GM21381 (cell line): ENCODE results near the gene POC1B.

Source experiments
- ATAC-seq: cut with Tn5 transposase; IDR thresholded peaks from one replicate; pipeline ENCODE4 v1.9.1; 2021; ENCODE audit warnings: mild to moderate bottlenecking, moderate library complexity; ENCODE audit not compliant: unreplicated experiment

POC1B gene

GRCh38 chr12:89424389-89424788 is 101.5 kb downstream of the POC1B start:
- ATAC-seq: no peak

DNA sequence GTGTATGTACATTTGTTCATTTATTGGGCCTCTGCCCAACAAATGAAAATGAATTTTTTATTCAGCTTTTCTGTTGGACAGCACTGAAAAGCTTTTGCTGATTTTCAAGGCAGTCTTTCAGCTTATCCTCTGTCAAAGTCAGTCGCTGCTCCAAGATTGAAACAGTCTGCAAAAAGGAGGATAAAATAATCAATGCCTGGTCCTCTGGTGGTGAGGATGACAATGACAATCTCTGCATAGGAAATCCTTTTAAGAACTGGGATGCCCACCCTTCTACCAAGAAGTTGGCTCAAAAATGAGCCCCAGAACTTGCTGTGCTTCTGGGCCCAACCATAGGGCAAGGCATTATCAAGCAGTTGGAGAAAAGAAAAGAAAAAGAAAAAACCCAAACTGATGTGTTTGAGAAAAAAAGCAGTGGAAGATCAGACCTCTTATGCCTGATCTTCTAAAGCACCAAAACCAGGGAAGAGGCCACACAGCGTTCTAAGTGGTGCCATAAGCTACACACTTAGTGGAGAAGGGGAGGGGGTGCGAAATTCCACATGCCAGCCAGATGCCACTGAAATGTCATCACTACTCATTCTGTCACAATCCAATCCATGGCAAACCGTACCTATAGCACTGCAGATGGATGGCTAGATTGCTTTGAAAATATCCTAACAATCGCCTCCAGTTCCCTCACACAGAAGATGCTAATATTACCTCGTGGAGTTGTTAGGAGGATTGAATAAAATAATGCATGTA is 104.6 kb downstream of the POC1B start:
- ATAC-seq: no peak

DNA sequence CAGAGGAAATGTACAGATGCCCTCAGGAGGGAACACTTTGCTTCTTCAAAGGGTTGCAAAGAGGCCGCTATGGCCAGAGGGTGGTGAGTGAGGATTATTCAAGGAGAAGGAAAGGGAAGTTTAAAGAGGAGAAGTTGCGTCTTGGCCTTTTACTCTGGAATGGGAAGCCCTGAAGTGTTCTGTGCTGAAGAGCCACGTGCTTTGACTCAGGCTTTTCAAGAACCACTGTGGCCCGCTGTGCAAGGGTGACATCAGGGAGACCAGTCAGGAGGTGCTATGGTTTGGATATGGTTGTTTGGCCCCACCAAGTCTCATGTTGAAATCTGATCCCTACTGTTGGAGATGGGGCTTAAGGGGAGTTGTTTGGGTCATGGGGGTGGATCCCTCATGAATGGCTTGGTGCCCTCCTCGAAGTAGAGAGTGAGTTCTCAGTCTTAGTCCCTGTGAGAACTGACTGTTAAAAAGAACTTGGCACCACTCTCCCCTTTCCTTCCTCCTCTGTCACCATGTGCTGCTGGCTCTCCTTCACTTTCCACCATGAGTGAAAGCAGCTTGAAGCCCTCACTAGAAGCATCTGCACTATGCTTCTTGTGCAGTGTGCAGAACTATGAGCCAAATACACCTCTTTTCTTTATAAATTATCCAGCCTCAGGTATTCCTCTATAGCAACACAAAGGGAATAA is 107.5 kb downstream of the POC1B start:
- ATAC-seq: no peak

- ATAC-seq: no peak
Measured at GRCh38 chr12:89417246-89417977, 108.4 kb downstream of the POC1B start.

GRCh38 chr12:89416049-89416792 is 109.6 kb downstream of the POC1B start:
- ATAC-seq: no peak

- ATAC-seq: no peak
Measured at GRCh38 chr12:89414851-89415250, 111.0 kb downstream of the POC1B start.

GRCh38 chr12:89414322-89414721 is 111.5 kb downstream of the POC1B start:
- no peak for ATAC-seq

- no peak for ATAC-seq
Measured at GRCh38 chr12:89413234-89413633, 112.6 kb downstream of the POC1B start.

DNA sequence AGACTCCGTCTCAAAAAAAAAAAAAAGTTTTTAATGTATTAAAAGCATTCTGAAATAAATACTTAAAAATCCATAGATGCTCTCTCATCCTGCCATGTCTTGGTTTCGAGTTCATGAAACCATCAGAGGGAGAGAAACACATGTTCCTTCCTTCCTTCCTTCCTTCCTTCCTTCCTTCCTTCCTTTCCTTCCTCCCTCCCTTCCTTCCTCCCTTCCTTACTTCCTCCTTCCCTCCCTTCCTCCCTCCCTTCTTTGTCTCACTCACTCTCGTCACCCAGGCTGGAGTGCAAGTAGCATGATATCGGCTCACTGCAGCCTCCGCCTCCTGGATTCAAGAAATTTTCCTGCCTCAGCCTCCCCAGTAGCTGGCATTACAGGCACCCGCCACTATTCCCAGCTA is 113.2 kb downstream of the POC1B start:
- ATAC-seq: no peak

DNA sequence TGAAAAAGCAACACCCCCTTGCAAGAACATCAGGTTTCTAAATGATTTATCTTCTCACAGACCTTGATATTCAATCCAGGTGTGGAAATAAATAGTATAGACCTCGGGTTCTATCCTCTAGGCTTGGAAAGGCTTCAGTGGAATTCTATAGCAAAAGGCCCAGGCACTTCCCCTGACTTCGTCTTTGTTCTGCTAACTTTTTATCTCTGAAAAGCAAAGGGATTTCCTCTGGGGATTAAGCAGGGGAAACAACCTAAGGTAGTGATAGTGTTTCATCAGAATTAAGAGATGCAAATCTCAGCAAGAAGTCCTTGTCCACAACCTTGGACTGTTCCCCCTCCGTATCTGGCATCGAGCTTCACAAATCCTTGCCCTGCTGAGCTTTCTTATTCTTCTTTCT is 114.0 kb downstream of the POC1B start:
- ATAC-seq: no peak

DNA sequence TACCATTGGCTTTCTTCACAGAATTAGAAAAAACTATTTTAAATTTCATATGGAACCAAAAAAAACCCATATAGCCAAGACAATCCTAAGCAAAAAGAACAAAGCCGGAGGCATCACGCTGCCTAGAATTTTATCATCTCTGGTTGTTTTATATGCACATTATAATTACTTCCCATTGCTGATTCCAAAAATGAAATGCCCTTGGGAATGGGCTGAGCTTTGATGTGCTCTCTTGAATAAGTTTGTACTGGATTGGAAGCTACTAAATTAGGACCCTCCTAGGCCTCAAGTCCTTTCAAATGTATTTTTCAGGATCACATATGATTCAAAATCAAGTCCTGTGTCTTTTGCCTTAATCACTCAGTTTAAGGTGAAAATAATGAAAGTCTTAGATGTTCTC is 114.6 kb downstream of the POC1B start:
- ATAC-seq: no peak

DNA sequence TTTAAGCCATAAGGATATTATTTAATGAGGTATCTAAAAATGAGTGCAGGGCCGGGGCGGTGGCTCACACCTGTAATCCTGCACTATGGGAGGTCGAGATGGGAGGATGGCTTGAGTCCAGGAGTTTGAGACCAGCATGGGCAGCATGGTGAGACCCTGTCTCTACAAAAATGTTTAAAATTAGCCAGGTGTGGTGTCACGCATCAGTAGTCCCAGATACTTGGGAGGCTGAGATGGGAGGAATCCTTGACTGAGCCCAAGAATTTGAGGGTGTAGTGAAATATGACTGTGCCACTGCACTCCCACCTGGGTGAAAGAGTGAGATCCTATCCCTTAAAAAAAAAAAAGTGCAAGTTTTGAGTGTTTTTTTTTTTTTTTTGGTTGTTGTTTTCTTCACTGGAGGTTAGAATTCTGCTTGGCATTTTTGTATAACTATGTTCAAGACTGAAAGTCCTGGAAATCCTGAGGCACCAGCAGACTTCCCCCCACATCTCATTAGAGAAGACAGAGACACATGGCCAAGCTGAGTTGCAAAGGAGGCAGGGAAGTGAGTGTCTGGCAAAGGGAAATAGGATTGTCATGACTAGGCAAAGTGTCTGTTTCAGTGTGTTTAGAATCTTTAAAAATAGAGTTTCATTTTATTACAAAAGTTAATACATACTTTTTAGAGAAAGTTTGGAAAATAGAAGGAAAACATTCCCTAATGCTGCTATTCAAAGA is 120.1 kb downstream of the POC1B start:
- ATAC-seq: no peak

GRCh38 chr12:89401433-89402058 is 124.3 kb downstream of the POC1B start:
- no peak for ATAC-seq

DNA sequence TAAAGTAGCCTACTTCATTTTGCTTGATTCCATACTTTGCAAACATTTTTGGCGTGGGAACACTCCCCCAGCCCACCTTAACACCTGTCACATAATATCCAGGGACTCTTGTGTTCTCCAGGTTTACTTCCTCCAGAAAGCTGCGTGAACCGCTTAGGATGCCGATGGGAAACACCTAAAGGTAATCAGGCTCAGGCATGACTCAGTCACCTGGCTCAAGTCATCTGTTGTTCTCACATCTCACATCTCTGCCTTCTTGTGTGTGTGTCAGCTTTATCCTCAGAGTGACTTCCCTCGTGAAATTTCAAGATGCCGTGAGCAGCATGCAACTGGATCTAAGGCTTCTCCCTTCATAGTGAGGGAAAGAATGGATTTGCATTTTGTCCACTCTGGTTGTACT is 125.4 kb downstream of the POC1B start:
- ATAC-seq: no peak

DNA sequence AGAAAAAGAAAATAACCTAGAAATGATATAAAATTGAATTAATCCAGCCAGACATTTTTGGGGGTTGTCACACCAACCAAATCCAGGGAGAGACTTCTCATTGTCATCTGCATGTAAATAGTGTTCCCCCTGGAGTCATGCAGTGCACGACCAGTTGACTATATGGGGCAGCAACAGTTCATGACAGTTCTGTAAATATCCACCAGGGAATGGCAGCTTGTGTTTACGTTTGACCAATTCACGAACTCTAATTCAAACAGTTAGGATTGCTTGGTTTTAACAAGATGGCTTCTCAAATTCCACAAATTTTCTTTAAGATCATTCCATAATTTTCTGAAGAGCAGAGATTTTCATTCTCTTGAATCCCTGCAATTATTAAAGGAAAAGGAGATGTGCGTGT is 130.1 kb downstream of the POC1B start:
- no peak for ATAC-seq

DNA sequence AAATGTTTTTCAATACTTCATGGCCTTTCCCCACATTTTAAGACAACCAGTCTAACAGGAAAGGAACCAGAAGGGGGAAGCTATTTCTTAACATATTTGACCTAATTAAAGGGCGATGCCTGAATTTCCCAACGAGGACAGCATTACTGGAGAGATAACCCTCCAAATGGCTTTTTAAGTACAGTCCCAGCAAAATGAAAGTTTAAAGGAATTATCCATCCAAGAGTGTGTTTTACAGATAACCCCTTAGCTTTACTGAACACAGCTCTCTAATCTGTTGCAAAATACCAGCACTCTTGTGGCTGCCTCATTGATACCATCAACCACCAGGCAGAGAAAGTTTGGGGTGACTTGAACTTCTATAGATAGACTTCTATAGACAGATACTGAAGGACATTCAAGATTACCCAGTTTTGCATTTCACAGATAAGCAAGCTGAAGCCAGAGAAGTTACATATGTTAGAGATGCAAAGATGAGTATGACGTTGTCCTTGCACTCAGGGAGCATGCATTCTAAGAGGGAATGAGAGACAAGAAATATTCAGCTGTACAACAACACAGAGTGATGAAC is 132.2 kb downstream of the POC1B start:
- ATAC-seq: no peak

DNA sequence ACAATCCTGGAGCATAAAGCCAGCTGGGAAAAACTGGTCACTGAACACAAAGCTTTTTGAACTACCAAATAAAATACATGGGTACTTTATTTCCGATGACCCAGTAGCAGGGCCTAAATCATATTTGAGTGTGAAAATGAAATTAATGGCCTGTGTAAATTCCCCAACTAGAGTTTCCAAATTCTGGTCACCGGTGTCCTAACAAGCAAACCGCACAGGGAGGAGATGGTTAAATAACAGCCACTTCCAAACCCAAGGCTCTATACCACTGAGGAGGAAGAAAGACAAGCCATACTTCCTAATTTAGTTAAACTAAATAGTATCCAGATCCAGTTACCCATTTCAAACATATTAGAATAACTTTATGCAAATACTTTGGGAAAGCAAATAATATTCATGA is 133.5 kb downstream of the POC1B start:
- no peak for ATAC-seq

DNA sequence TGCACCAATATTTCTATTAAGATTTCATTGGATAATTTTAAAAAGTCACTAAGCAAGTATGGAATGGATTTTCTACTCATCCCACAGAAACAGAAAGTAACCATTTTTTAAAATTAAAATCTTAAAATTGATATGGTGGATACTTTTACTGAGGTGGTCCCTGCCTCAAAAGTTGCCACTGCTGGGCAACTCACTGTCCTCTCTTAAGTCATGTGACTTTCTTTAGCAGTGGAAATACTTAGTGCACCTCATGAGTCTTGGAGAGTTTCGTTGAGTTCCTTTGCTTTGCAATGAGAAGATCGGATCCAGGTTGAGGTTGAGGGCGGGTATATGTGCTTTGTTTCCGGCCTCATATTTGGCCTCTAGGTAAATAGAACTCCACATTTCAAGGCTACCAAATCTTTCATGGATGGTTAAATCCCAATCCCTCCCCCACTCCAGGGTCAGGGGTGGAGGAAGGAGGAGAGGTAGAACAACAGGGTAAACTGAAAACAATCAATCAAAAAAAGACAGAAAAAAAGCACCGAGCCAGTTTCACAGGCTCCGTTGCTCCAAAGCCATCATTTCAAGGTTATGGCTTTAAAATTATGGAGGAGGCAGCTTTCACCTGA is 134.0 kb downstream of the POC1B start:
- ATAC-seq: no peak
